Kidney (tissue), 14 donors: ENCODE results near the gene CELF5. TPM values are rescaled to one million over a fixed set of nuclear protein-coding genes. Genes with fewer than 3 reads are reported as not detected.
"Not testable (repeated sequence)": the region's sequence is repeated elsewhere in the genome, so short reads cannot be mapped to it uniquely, and the experiment has no call there.

Source experiments
- DNase-seq, 5 donors: peaks; one replicate each; pipeline ENCODE4 v3.0.0-alpha.2; 2013 to 2020
- FAIRE-seq: peaks from 2 replicates; lab custom pipeline; 2012; peaks lifted over from hg19 to GRCh38; lab: Jason Lieb, UNC
- H3K27ac ChIP-seq, 2 donors: one replicate each; pipeline ENCODE4 v1.7.0; 2013; ENCODE audit warnings: low read depth in 2 of 2, low read length in 2 of 2, inconsistent platforms in 1 of 2
- H3K27me3 ChIP-seq: one replicate; pipeline ENCODE4 v1.7.1; 2013; ENCODE audit warnings: low read length, inconsistent platforms; ENCODE audit not compliant: control insufficient read depth, insufficient read depth
- H3K36me3 ChIP-seq, 3 donors: one replicate each; pipeline versions ENCODE4 v1.7.0 to v1.7.1; 2013; ENCODE audit warnings: low read length in 3 of 3, control low read depth in 1 of 3, inconsistent platforms in 1 of 3; ENCODE audit not compliant: insufficient read depth in 3 of 3, control insufficient read depth in 2 of 3
- H3K4me1 ChIP-seq, 3 donors: one replicate each; pipeline versions ENCODE4 v1.7.0 to v1.7.1; 2013; ENCODE audit warnings: low read length in 3 of 3, inconsistent platforms in 1 of 3, low read depth in 1 of 3; ENCODE audit not compliant: control insufficient read depth in 2 of 3, insufficient read depth in 2 of 3
- H3K4me3 ChIP-seq, 3 donors: one replicate each; pipeline versions ENCODE4 v1.7.0 to v1.8.1; 2013; ENCODE audit warnings: low read length in 3 of 3, control low read depth in 1 of 3, inconsistent platforms in 1 of 3
- H3K9ac ChIP-seq, 3 donors: one replicate each; pipeline versions ENCODE4 v1.7.0 to v1.7.1; 2013; ENCODE audit warnings: low read length in 3 of 3, control low read depth in 1 of 3, inconsistent platforms in 1 of 3
- H3K9me3 ChIP-seq, 3 donors: one replicate each; pipeline versions ENCODE4 v1.7.0 to v1.7.1; 2013; ENCODE audit warnings: low read length in 3 of 3, control low read depth in 1 of 3, inconsistent platforms in 1 of 3; ENCODE audit not compliant: control insufficient read depth in 2 of 3, insufficient read depth in 1 of 3
- CTCF ChIP-seq: IDR thresholded peaks from 3 replicates; pipeline ENCODE4 v1.5.1; 2012; ENCODE audit warnings: mild to moderate bottlenecking, moderate library complexity, borderline replicate concordance; ENCODE audit not compliant: insufficient read depth; ENCODE audit errors: extremely low read depth
- intact Hi-C: fragments of 100-400 bp; cut with DNase I; formaldehyde crosslinking; loops from one replicate; pipeline ENCODE4 v1.11.1; 2022
- polyA plus RNA-seq: library from polyadenylated mRNA; stranded (reverse); fragments of 350-450 nt; fragmentation: Illumina TruSeq; extraction: RNeasy Lipid Tissue Mini Kit (QIAGEN cat#74804); gene quantifications from one replicate; pipeline ENCODE4 v1.2.3, GENCODE V29; 2014; ENCODE audit warnings: low read depth, low replicate concordance; ENCODE audit not compliant: insufficient read depth
- total RNA-seq: library from RNA; stranded (reverse); fragmentation: NEBNext Ultra II Directional; extraction: Animal tissue kit (Norgen Biotek cat#: 25700); gene quantifications from one replicate; pipeline ENCODE4 v1.2.1, GENCODE V29; 2021
- donor health status: control.
- donor health status: control.
- donor health status: control.
- donor health status: control.
- donor health status: control.
- donor health status: DM: yes; HTN: yes; CAD: no.
- donor health status: Normal renal cell carcinoma (clear cell type).

Gene CELF5
- total and polyA plus RNA-seq, 2 donors from 2014 or later: 0.15 to 0.38 TPM

- DNase-seq (no peak), FAIRE-seq (no peak)
- H3K27me3 ChIP-seq: no peaks in the 10 kb centered on the region
- no peak overlapping the region for H3K9ac ChIP-seq
- no peaks in the 10 kb centered on the region for H3K9me3 ChIP-seq
- TF ChIP-seq CTCF: no peak
- H3K4me3 ChIP-seq: no peak overlapping the region
- no peaks in the 10 kb centered on the region for H3K36me3 ChIP-seq
- intact Hi-C loops: no loop called here
- no peak overlapping the region for H3K27ac ChIP-seq
- no peaks in the 10 kb centered on the region for H3K4me1 ChIP-seq
These were observed 72.0 kb downstream of the CELF5 start for GRCh38 chr19:3296446-3296845.

- no peak overlapping the region for H3K4me3 ChIP-seq
- DNase-seq (no peak), FAIRE-seq (no peak)
- no peak for TF ChIP-seq CTCF
- H3K4me1 ChIP-seq: no peaks in the 10 kb centered on the region
- no peak overlapping the region for H3K9ac ChIP-seq
- H3K27ac ChIP-seq: no peak overlapping the region
- H3K9me3 ChIP-seq: peaks cover 0 to 5% (median 0%) of the 10 kb centered on the region in 3 donors
- no peaks in the 10 kb centered on the region for H3K36me3 ChIP-seq
- intact Hi-C loops: no loop called here
- H3K27me3 ChIP-seq: no peaks in the 10 kb centered on the region
These were observed 74.5 kb downstream of the CELF5 start for GRCh38 chr19:3298853-3299449.

- intact Hi-C loops, H3K9me3 ChIP-seq, H3K4me1 ChIP-seq, H3K27me3 ChIP-seq, FAIRE-seq, H3K27ac ChIP-seq, H3K4me3 ChIP-seq, H3K9ac ChIP-seq, DNase-seq, H3K36me3 ChIP-seq: not testable (repeated sequence)
These were observed 76.1 kb downstream of the CELF5 start for GRCh38 chr19:3300566-3300965.

GRCh38 chr19:3302755-3303154 lies 78.3 kb downstream of the CELF5 start:
- TF ChIP-seq CTCF: no peak
- H3K27ac ChIP-seq: no peak overlapping the region
- H3K36me3 ChIP-seq: no peaks in the 10 kb centered on the region
- no peak overlapping the region for H3K4me3 ChIP-seq
- no peak for FAIRE-seq
- H3K9ac ChIP-seq: no peak overlapping the region
- intact Hi-C loops: no loop called here
- DNase-seq: no peak
- no peaks in the 10 kb centered on the region for H3K4me1 ChIP-seq
- no peaks in the 10 kb centered on the region for H3K27me3 ChIP-seq
- peaks cover 0 to 5% (median 0%) of the 10 kb centered on the region in 3 donors for H3K9me3 ChIP-seq
